Hepatocyte (in vitro differentiated cells): ENCODE measurements around the gene DISC1. TPM values are rescaled to one million over a fixed set of nuclear protein-coding genes. Genes with fewer than 3 reads are reported as not detected.

Source experiments
- DNase-seq: peaks from one replicate; pipeline ENCODE4 v3.0.0-alpha.2; 2016; ENCODE audit warnings: low spot score
- H2AFZ ChIP-seq: fragments of 200-600 bp; sonication (generic); 2 replicates; pipeline ENCODE4 v1.6.0; 2016; ENCODE audit warnings: antibody characterized with exemption, mild to moderate bottlenecking
- H3K27ac ChIP-seq: fragments of 200-600 bp; sonication (generic); 2 replicates; pipeline ENCODE4 v1.5.1; 2016; ENCODE audit warnings: mild to moderate bottlenecking
- H3K27me3 ChIP-seq: fragments of 200-600 bp; sonication (generic); 2 replicates; pipeline ENCODE4 v1.6.1; 2016
- H3K36me3 ChIP-seq: fragments of 200-600 bp; sonication (generic); replicated peaks from 2 replicates; pipeline ENCODE4 v1.5.1; 2016; ENCODE audit warnings: low read depth; ENCODE audit not compliant: insufficient read depth
- H3K4me1 ChIP-seq: fragments of 200-600 bp; sonication (generic); 2 replicates; pipeline ENCODE4 v1.5.1; 2016; ENCODE audit warnings: mild to moderate bottlenecking, moderate library complexity; ENCODE audit not compliant: insufficient read depth
- H3K4me2 ChIP-seq: fragments of 200-600 bp; sonication (generic); 2 replicates; pipeline ENCODE4 v1.6.0; 2016
- H3K4me3 ChIP-seq: fragments of 200-600 bp; sonication (generic); 2 replicates; pipeline ENCODE4 v1.5.1; 2016; ENCODE audit warnings: mild to moderate bottlenecking
- H3K79me2 ChIP-seq: fragments of 200-600 bp; sonication (generic); 2 replicates; pipeline ENCODE4 v1.6.0; 2017; ENCODE audit warnings: mild to moderate bottlenecking
- H3K9me2 ChIP-seq: fragments of 200-600 bp; sonication (generic); replicated peaks from 2 replicates; pipeline ENCODE4 v1.6.0; 2017; ENCODE audit warnings: mild to moderate bottlenecking; ENCODE audit not compliant: insufficient read depth
- H3K9me3 ChIP-seq: fragments of 200-600 bp; sonication (generic); 2 replicates; pipeline ENCODE4 v1.5.1; 2016; ENCODE audit warnings: low read depth, mild to moderate bottlenecking
- H4K20me1 ChIP-seq: fragments of 200-600 bp; sonication (generic); 2 replicates; pipeline ENCODE4 v1.6.0; 2016; ENCODE audit warnings: mild to moderate bottlenecking; ENCODE audit not compliant: insufficient read depth, poor library complexity, severe bottlenecking
- EZH2 ChIP-seq: fragments of 200-600 bp; sonication (generic); IDR thresholded peaks from 2 replicates; pipeline ENCODE4 v1.6.1; 2016; ENCODE audit warnings: antibody characterized with exemption, mild to moderate bottlenecking, borderline replicate concordance
- EZH2phosphoT487 ChIP-seq: fragments of 200-600 bp; sonication (generic); IDR thresholded peaks from one replicate; pipeline ENCODE4 v1.6.1; 2018; ENCODE audit warnings: antibody characterized with exemption, mild to moderate bottlenecking, low read depth, moderate library complexity; ENCODE audit not compliant: unreplicated experiment, severe bottlenecking
- WGBS: methylation state at CpG from one replicate; pipeline ENCODE4 v1.1.6; 2016; ENCODE audit warnings: low lambda C conversion rate; ENCODE audit errors: missing lambda C conversion rate; 5-methylcytosine and 5-hydroxymethylcytosine counted together
- polyA plus RNA-seq: library from polyadenylated mRNA; unstranded; fragments of >200 nt; fragmentation: Nextera tagmentation; extraction: Ambion mirVana; gene quantifications from 2 replicates; pipeline ENCODE4 v1.2.1, GENCODE V29; 2016
- total RNA-seq: library from RNA; depleted of rRNA; stranded (reverse); fragments of >200 nt; gene quantifications from 2 replicates; pipeline ENCODE4 v1.2.3, GENCODE V29; 2014
- TF ChIP-seq, protein P1 (sequence below): fragments of 200-600 bp; sonication (generic); IDR thresholded peaks from 2 replicates; pipeline ENCODE4 v1.5.1; 2016; ENCODE audit warnings: antibody characterized with exemption, mild to moderate bottlenecking; ENCODE audit not compliant: poor library complexity

The DISC1 gene
- total and polyA plus RNA-seq, 2 experiments from 2014 or later: 3.0 to 4.7 TPM

DNA sequence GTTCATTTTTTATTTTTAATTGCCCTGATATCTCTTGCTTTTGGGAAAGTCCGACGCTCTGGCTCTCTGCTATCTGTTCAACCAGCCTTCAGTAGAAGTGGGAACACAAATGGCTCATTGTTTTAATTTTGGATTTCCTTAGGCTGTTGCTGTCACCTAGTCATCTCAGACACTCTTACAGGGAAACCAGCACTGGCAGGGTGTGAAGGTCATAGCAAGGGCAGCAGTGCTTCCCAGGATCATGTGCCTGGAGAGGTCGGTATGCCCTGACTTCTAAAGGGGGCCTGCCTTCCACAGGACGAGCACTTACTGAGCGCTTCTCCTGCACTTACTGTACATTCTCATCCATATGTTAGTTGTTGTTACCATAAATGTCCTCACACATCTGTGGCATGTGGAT, 224.2 kb downstream of the DISC1 start:
- H3K9me2 ChIP-seq: no peaks in the 10 kb centered on the region
- no peak overlapping the region for H3K4me3 ChIP-seq
- H2AFZ ChIP-seq: no peak overlapping the region
- TF ChIP-seq EZH2 (no peak), EZH2phosphoT487 (no peak)
- TF ChIP-seq, protein P1, sequence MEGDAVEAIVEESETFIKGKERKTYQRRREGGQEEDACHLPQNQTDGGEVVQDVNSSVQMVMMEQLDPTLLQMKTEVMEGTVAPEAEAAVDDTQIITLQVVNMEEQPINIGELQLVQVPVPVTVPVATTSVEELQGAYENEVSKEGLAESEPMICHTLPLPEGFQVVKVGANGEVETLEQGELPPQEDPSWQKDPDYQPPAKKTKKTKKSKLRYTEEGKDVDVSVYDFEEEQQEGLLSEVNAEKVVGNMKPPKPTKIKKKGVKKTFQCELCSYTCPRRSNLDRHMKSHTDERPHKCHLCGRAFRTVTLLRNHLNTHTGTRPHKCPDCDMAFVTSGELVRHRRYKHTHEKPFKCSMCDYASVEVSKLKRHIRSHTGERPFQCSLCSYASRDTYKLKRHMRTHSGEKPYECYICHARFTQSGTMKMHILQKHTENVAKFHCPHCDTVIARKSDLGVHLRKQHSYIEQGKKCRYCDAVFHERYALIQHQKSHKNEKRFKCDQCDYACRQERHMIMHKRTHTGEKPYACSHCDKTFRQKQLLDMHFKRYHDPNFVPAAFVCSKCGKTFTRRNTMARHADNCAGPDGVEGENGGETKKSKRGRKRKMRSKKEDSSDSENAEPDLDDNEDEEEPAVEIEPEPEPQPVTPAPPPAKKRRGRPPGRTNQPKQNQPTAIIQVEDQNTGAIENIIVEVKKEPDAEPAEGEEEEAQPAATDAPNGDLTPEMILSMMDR: no peak
- H3K27ac ChIP-seq: no peak overlapping the region
- H3K36me3 ChIP-seq: no peaks in the 10 kb centered on the region
- no peaks in the 10 kb centered on the region for H4K20me1 ChIP-seq
- H3K9me3 ChIP-seq: no peaks in the 10 kb centered on the region
- WGBS: 67% methylated on average over 5 of the region's 5 CpGs
- H3K27me3 ChIP-seq: no peaks in the 10 kb centered on the region
- no peaks in the 10 kb centered on the region for H3K4me1 ChIP-seq
- DNase-seq: no peak
- no peaks in the 10 kb centered on the region for H3K79me2 ChIP-seq
- H3K4me2 ChIP-seq: no peak overlapping the region

DNA sequence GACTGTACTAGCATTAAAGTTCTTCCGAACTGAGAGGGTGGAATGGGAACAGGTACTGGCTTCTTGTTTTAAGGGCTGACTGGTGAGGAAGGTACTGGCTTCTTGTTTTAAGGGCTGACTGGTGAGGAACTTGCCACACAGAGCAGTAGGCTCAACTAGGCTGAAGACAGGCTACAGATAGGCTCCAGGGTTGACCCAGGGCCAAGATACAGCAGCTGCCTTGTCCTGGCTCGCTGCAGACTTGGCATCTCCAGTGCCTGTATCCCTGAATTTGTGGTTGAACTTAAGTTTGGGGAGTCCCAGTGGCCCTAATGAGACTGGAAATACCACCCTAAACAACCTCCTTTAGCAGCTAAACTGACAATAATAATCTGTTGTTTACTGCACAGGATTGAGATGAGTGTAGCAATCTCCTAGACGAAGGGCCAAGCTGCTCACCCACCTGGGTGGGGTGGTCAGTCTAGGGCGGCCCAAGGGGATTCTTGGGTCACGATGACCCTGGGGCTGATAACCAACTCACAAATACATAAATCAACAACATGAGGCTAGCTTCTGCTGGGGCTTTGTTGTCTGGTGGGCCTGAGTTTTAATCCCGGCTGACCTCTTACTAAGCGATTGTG, 227.1 kb downstream of the DISC1 start:
- Histone ChIP-seq H3K79me2 (no peaks in the 10 kb centered on the region), H3K27me3 (no peaks in the 10 kb centered on the region), H3K9me2 (no peaks in the 10 kb centered on the region), H3K9me3 (no peaks in the 10 kb centered on the region), H3K27ac (no peak overlapping the region), H4K20me1 (no peaks in the 10 kb centered on the region), H3K4me2 (no peak overlapping the region), H3K4me1 (no peaks in the 10 kb centered on the region), H3K4me3 (no peak overlapping the region), H2AFZ (no peak overlapping the region), H3K36me3 (no peaks in the 10 kb centered on the region)
- TF ChIP-seq, protein P1: no peak
- TF ChIP-seq EZH2: no peak
- TF ChIP-seq EZH2phosphoT487: no peak
- no peak for DNase-seq
- 93% methylated on average over 7 of the region's 7 CpGs for WGBS

DNA sequence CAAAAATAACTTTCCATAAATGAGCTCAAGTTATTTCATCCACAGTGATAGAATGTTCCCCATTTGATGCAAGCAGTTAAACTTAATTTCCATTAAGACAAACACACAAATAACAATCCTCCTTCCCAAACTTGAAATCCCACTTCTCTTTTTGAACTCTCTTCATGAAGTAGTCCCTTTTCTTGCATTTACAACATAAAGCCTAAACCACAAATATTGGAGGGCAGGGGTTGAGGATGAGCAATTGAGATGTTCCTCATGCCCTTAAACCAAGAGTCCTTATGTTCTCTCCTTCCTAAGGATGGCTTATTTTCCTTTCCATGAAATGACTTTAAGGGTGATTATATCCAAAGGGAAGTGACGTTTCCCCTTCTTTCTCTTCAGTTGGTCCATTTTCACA, 228.8 kb downstream of the DISC1 start:
- no peak overlapping the region for H3K4me2 ChIP-seq
- H3K79me2 ChIP-seq: no peaks in the 10 kb centered on the region
- no peaks in the 10 kb centered on the region for H3K9me2 ChIP-seq
- WGBS: 88% methylated on average over 1 of the region's 1 CpG
- no peak overlapping the region for H3K27ac ChIP-seq
- no peaks in the 10 kb centered on the region for H3K4me1 ChIP-seq
- H2AFZ ChIP-seq: no peak overlapping the region
- TF ChIP-seq EZH2phosphoT487: no peak
- TF ChIP-seq, protein P1: no peak
- TF ChIP-seq EZH2: no peak
- H3K9me3 ChIP-seq: no peaks in the 10 kb centered on the region
- DNase-seq: no peak
- H3K36me3 ChIP-seq: no peaks in the 10 kb centered on the region
- no peaks in the 10 kb centered on the region for H4K20me1 ChIP-seq
- H3K4me3 ChIP-seq: no peak overlapping the region
- H3K27me3 ChIP-seq: no peaks in the 10 kb centered on the region

DNA sequence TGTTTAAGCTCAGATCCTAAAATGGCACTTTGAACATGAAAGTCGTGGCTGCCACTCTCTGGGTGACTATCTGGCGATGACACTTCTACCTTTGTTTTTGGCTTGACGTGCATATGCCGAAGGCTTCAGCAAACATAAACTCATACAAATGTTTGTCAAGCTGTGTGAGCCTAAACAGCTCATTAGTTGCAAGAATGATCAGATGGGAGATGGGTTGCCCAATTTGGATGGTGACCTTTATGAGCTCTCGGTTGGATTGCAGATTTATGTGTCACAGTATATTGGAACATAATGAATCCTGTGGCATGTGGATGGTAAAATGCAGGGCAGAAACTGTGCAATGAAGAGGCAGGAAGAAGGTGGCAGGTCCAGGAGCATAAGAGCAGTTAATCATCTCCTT, 229.3 kb downstream of the DISC1 start:
- DNase-seq: no peak
- no peaks in the 10 kb centered on the region for H4K20me1 ChIP-seq
- no peak overlapping the region for H3K27ac ChIP-seq
- H3K4me2 ChIP-seq: no peak overlapping the region
- no peaks in the 10 kb centered on the region for H3K27me3 ChIP-seq
- H3K9me2 ChIP-seq: no peaks in the 10 kb centered on the region
- TF ChIP-seq, protein P1: no peak
- TF ChIP-seq EZH2phosphoT487 (no peak), EZH2 (no peak)
- no peaks in the 10 kb centered on the region for H3K9me3 ChIP-seq
- no peak overlapping the region for H2AFZ ChIP-seq
- no peaks in the 10 kb centered on the region for H3K4me1 ChIP-seq
- H3K36me3 ChIP-seq: no peaks in the 10 kb centered on the region
- H3K79me2 ChIP-seq: no peaks in the 10 kb centered on the region
- no peak overlapping the region for H3K4me3 ChIP-seq
- 94% methylated on average over 5 of the region's 5 CpGs for WGBS
